ENCODE measurements around the gene DAB2. TPM values are rescaled to one million over a fixed set of nuclear protein-coding genes. Genes with fewer than 3 reads are reported as not detected.
"Not testable (repeated sequence)": the region's sequence is repeated elsewhere in the genome, so short reads cannot be mapped to it uniquely, and the experiment has no call there.

Gene DAB2
- total RNA-seq, 1 experiment from 2014 or later, result 2.3 TPM

DNA sequence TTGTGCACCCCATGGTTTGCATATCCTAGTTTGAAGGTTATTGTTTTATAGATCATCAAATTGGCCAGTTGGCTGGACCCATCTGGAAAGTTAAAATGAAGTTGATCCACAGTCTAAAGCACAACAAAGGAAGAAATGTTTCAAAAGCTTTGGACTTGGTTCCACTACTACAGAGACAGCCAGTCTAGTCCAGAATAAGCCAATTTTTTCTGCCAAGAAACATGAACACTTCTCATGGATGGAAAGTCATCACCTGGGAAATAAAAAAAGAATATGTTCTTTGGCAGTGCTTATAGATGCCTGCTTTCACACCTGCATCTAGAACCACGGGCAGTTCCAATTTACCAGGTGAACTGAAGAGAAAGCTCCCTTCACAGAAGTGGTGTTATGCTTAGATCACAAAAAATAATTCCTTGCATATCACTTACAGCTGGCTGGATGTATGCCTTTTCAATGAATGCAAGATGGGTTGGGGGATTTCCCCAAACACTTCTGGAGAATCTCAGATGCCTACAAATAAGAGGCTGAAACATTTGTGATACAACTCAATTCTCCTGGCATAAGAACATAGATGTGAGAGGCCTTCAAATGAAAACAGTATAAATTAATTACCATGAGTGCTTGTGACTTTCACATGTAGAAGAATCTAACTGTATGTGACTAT lies 87.4 kb downstream of the DAB2 start:
- Mint-ChIP-seq H3K27ac (no peak overlapping the region), H3K4me3 (no peak overlapping the region), H3K4me1 (peaks cover 4 to 6% of the 10 kb centered on the region in 2 experiments), H3K36me3 (ENCODE audit: insufficient read depth in 1 of 3, low read depth in 3 of 3) (peaks cover 0 to 10% (median 9%) of the 10 kb centered on the region in 3 experiments; a peak in 4 of 7 replicates), H3K9me3 (peaks cover 15 to 20% of the 10 kb centered on the region in 2 experiments), H3K27me3 (ENCODE audit: low read depth) (no peaks in the 10 kb centered on the region; the same call in 1 of the 2 replicates)
- Histone ChIP-seq H3K9ac (ENCODE audit: extremely low read depth, insufficient read length, low read length) (no peak overlapping the region), H4K5ac (ENCODE audit: insufficient read length, low read depth, low read length) (no peak overlapping the region), H4K20me1 (ENCODE audit: control insufficient read depth, insufficient read depth, insufficient read length) (no peaks in the 10 kb centered on the region), H3K14ac (ENCODE audit: insufficient read depth, low read length) (no peak overlapping the region), H3K4me1 (ENCODE audit: insufficient read depth, low read length) (no peaks in the 10 kb centered on the region), H3T11ph (ENCODE audit: low read length) (no peak overlapping the region), H2AFZ (ENCODE audit: low read length) (no peak overlapping the region), H2BK12ac (ENCODE audit: insufficient read length, low read depth, low read length) (no peak overlapping the region), H3K4ac (ENCODE audit: low read depth, low read length) (no peak overlapping the region), H3K79me1 (ENCODE audit: insufficient read depth, low read depth, low read length, poor library complexity, severe bottlenecking) (no peaks in the 10 kb centered on the region), H3K23ac (ENCODE audit: insufficient read length, low read depth, low read length) (no peak overlapping the region), H3K18ac (ENCODE audit: insufficient read length, low read depth, low read length) (no peak overlapping the region), H4K91ac (ENCODE audit: insufficient read length, low read depth, low read length) (no peak overlapping the region), H3K27ac (ENCODE audit: insufficient read length, low read depth, low read length) (no peak overlapping the region), H2BK5ac (ENCODE audit: insufficient read length, low read length) (no peak overlapping the region), H2BK15ac (ENCODE audit: low read depth, low read length) (no peak overlapping the region), H2BK20ac (ENCODE audit: low read depth, low read length, poor library complexity, severe bottlenecking) (no peak overlapping the region), H4K8ac (replicated peaks; ENCODE audit: insufficient read length, low read depth, low read length) (no peak overlapping the region), H3K79me2 (ENCODE audit: insufficient read depth, low read length) (no peaks in the 10 kb centered on the region), H3K9me3 (ENCODE audit: control insufficient read depth, low read depth, low read length) (no peaks in the 10 kb centered on the region), H3K23me2 (ENCODE audit: insufficient read length, low read depth, low read length, poor library complexity, severe bottlenecking) (no peaks in the 10 kb centered on the region), H3K4me2 (ENCODE audit: insufficient read depth, insufficient read length, low read length) (no peak overlapping the region), H3K56ac (ENCODE audit: insufficient read length, low read depth, low read length) (no peak overlapping the region), H2BK120ac (ENCODE audit: low read depth, low read length, poor library complexity, severe bottlenecking) (no peak overlapping the region), H2AK5ac (ENCODE audit: insufficient read length, low read length) (no peak overlapping the region), H3K27me3 (ENCODE audit: insufficient read depth, low read length) (no peaks in the 10 kb centered on the region)
- DNase-seq, result no peak
- WGBS (ENCODE audit: extremely low coverage, insufficient read length, low lambda C conversion rate), result no CpG with 5 or more reads among the region's 1 CpG
- TF ChIP-seq, protein P1, sequence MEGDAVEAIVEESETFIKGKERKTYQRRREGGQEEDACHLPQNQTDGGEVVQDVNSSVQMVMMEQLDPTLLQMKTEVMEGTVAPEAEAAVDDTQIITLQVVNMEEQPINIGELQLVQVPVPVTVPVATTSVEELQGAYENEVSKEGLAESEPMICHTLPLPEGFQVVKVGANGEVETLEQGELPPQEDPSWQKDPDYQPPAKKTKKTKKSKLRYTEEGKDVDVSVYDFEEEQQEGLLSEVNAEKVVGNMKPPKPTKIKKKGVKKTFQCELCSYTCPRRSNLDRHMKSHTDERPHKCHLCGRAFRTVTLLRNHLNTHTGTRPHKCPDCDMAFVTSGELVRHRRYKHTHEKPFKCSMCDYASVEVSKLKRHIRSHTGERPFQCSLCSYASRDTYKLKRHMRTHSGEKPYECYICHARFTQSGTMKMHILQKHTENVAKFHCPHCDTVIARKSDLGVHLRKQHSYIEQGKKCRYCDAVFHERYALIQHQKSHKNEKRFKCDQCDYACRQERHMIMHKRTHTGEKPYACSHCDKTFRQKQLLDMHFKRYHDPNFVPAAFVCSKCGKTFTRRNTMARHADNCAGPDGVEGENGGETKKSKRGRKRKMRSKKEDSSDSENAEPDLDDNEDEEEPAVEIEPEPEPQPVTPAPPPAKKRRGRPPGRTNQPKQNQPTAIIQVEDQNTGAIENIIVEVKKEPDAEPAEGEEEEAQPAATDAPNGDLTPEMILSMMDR (conservative IDR thresholded peaks at IDR 0.05), result no peak

DNA sequence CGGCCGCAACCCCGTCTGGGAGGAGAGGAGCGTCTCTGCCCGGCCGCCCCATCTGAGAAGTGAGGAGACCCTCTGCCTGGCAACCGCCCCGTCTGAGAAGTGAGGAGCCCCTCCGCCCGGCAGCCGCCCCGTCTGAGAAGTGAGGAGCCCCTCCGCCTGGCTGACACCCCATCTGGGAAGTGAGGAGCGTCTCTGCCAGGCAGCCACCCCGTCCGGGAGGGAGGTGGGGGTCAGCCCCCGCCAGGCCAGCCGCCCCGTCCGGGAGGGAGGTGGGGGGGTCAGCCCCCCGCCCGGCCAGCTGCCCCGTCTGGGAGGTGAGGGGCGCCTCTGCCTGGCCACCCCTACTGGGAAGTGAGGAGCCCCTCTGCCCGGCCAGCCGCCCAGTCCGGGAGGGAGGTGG lies 90.5 kb downstream of the DAB2 start:
- not testable (repeated sequence) for DNase-seq; H3K23me2 ChIP-seq (ENCODE audit: insufficient read length, low read depth, low read length, poor library complexity, severe bottlenecking); H2BK5ac ChIP-seq (ENCODE audit: insufficient read length, low read length); H3K56ac ChIP-seq (ENCODE audit: insufficient read length, low read depth, low read length); H3K27me3 ChIP-seq (ENCODE audit: insufficient read depth, low read length); H3K27ac Mint-ChIP-seq; H4K8ac ChIP-seq (replicated peaks; ENCODE audit: insufficient read length, low read depth, low read length); H2BK20ac ChIP-seq (ENCODE audit: low read depth, low read length, poor library complexity, severe bottlenecking); H2AFZ ChIP-seq (ENCODE audit: low read length); H4K5ac ChIP-seq (ENCODE audit: insufficient read length, low read depth, low read length); H2BK120ac ChIP-seq (ENCODE audit: low read depth, low read length, poor library complexity, severe bottlenecking); H3K79me2 ChIP-seq (ENCODE audit: insufficient read depth, low read length); H3K18ac ChIP-seq (ENCODE audit: insufficient read length, low read depth, low read length); H2BK15ac ChIP-seq (ENCODE audit: low read depth, low read length); H2BK12ac ChIP-seq (ENCODE audit: insufficient read length, low read depth, low read length); H2AK5ac ChIP-seq (ENCODE audit: insufficient read length, low read length); H3K4me1 Mint-ChIP-seq; H3T11ph ChIP-seq (ENCODE audit: low read length); H3K9me3 ChIP-seq (ENCODE audit: control insufficient read depth, low read depth, low read length); H4K20me1 ChIP-seq (ENCODE audit: control insufficient read depth, insufficient read depth, insufficient read length); H3K14ac ChIP-seq (ENCODE audit: insufficient read depth, low read length); H3K23ac ChIP-seq (ENCODE audit: insufficient read length, low read depth, low read length); H3K4me1 ChIP-seq (ENCODE audit: insufficient read depth, low read length); H3K4me2 ChIP-seq (ENCODE audit: insufficient read depth, insufficient read length, low read length); H3K27me3 Mint-ChIP-seq (ENCODE audit: low read depth); H3K9ac ChIP-seq (ENCODE audit: extremely low read depth, insufficient read length, low read length); H3K4ac ChIP-seq (ENCODE audit: low read depth, low read length); H3K4me3 Mint-ChIP-seq; H4K91ac ChIP-seq (ENCODE audit: insufficient read length, low read depth, low read length); H3K27ac ChIP-seq (ENCODE audit: insufficient read length, low read depth, low read length); H3K79me1 ChIP-seq (ENCODE audit: insufficient read depth, low read depth, low read length, poor library complexity, severe bottlenecking)
- no CpG with 5 or more reads among the region's 27 CpGs for WGBS (ENCODE audit: extremely low coverage, insufficient read length, low lambda C conversion rate)
- peaks cover 15 to 20% of the 10 kb centered on the region in 2 experiments for H3K9me3 Mint-ChIP-seq
- H3K36me3 Mint-ChIP-seq (ENCODE audit: insufficient read depth in 1 of 3, low read depth in 3 of 3), result peaks cover 0 to 10% (median 9%) of the 10 kb centered on the region in 3 experiments; a peak in 4 of 7 replicates

Data from H9 (cell line).